HepG2 (cell line): Measurements from ENCODE around the gene GNG4. TPM values are rescaled to one million over a fixed set of nuclear protein-coding genes. Genes with fewer than 3 reads are reported as not detected.
A peak's percentile ranks its signal among the peaks of the same experiment; 100 is the strongest.

ENCODE experiments used
- AGO2 ChIP-seq: fragments of 200-400 bp; formaldehyde crosslinking; optimal IDR thresholded peaks from 2 replicates; pipeline ENCODE3; 2017; ENCODE audit warnings: mild to moderate bottlenecking, low read depth, low read length, moderate library complexity
- HNF1A ChIP-seq, 2 experiments: sonication (generic) in 1 of 2; formaldehyde crosslinking in 1 of 2; IDR thresholded peaks; 2 replicates each; pipeline versions ENCODE4 v1.4.0 to v1.6.1; 2016 to 2020; ENCODE audit warnings: borderline replicate concordance in 1 of 2, low read depth in 1 of 2, mild to moderate bottlenecking in 1 of 2, missing genetic modification reagents in 1 of 2
- HNRNPL ChIP-seq: fragments of 200-400 bp; formaldehyde crosslinking; IDR thresholded peaks from 2 replicates; pipeline ENCODE4 v1.6.1; 2017; ENCODE audit warnings: mild to moderate bottlenecking, low read depth, low read length
- KDM4B ChIP-seq: sonication (generic); formaldehyde crosslinking; IDR thresholded peaks from 2 replicates; pipeline ENCODE4 v1.4.0; 2020; ENCODE audit warnings: missing genetic modification reagents
- PHF8 ChIP-seq: sonication (generic); formaldehyde crosslinking; IDR thresholded peaks from 2 replicates; pipeline ENCODE4 v1.5.0; 2020; ENCODE audit warnings: missing genetic modification reagents
- PTBP1 ChIP-seq: fragments of 200-400 bp; formaldehyde crosslinking; IDR thresholded peaks from 2 replicates; pipeline ENCODE4 v1.6.1; 2018; ENCODE audit warnings: low read length, low read depth; ENCODE audit not compliant: poor library complexity, severe bottlenecking
- SIN3A ChIP-seq: IDR thresholded peaks from 2 replicates; pipeline ENCODE4 v1.6.1; 2011; ENCODE audit warnings: low read depth, mild to moderate bottlenecking, control low read depth, low read length, borderline replicate concordance
- SKI ChIP-seq: fragments of 450-650 bp; IDR thresholded peaks from one replicate; pipeline ENCODE4 v1.6.1; 2018; ENCODE audit warnings: mild to moderate bottlenecking; ENCODE audit not compliant: partially characterized antibody
- SOX13 ChIP-seq, 3 experiments: fragments of 450-650 bp in 1 of 3; sonication (generic) in 1 of 3; formaldehyde crosslinking in 1 of 3; IDR thresholded peaks in 2 of 3; conservative IDR thresholded peaks in 1 of 3; 2 replicates each; pipeline versions ENCODE4 v1.5.0 to v1.6.1; 2016 to 2020; ENCODE audit warnings: antibody characterized with exemption in 1 of 3, mild to moderate bottlenecking in 1 of 3, missing compliant biosample characterization in 1 of 3, missing genetic modification reagents in 1 of 3, moderate library complexity in 1 of 3
- YEATS4 ChIP-seq: sonication (generic); formaldehyde crosslinking; IDR thresholded peaks from 2 replicates; pipeline ENCODE4 v1.4.0; 2020; ENCODE audit warnings: missing genetic modification reagents, borderline replicate concordance
- ZBTB7A ChIP-seq: sonication (generic); formaldehyde crosslinking; IDR thresholded peaks from 2 replicates; pipeline ENCODE4 v1.8.0; 2022; ENCODE audit warnings: mild to moderate bottlenecking, missing genetic modification reagents
- ZNF263 ChIP-seq: sonication (generic); formaldehyde crosslinking; IDR thresholded peaks from 2 replicates; pipeline ENCODE4 v1.4.0; 2020; ENCODE audit warnings: missing genetic modification reagents
- ZNF335 ChIP-seq: sonication (generic); formaldehyde crosslinking; IDR thresholded peaks from 2 replicates; pipeline ENCODE4 v1.4.0; 2020; ENCODE audit warnings: missing genetic modification reagents
- ZNF550 ChIP-seq: sonication (generic); formaldehyde crosslinking; IDR thresholded peaks from 2 replicates; pipeline ENCODE4 v1.4.0; 2020; ENCODE audit warnings: mild to moderate bottlenecking, missing genetic modification reagents, borderline replicate concordance
- ZNF607 ChIP-seq: sonication (generic); formaldehyde crosslinking; IDR thresholded peaks from 2 replicates; pipeline ENCODE4 v1.5.1; 2020; ENCODE audit warnings: missing genetic modification reagents, mild to moderate bottlenecking, borderline replicate concordance
- ZNF75D ChIP-seq: sonication (generic); formaldehyde crosslinking; IDR thresholded peaks from 2 replicates; pipeline ENCODE4 v1.8.1; 2023; ENCODE audit warnings: missing genetic modification reagents, mild to moderate bottlenecking, borderline replicate concordance
- ZNF782 ChIP-seq: sonication (generic); formaldehyde crosslinking; IDR thresholded peaks from 2 replicates; pipeline ENCODE4 v1.4.0; 2020; ENCODE audit warnings: missing genetic modification reagents, mild to moderate bottlenecking, borderline replicate concordance
- ZNF841 ChIP-seq: sonication (generic); formaldehyde crosslinking; IDR thresholded peaks from 2 replicates; pipeline ENCODE4 v1.8.1; 2023; ENCODE audit warnings: missing genetic modification reagents, borderline replicate concordance
- ZNF883 ChIP-seq: sonication (generic); formaldehyde crosslinking; IDR thresholded peaks from 2 replicates; pipeline ENCODE4 v1.5.1; 2020; ENCODE audit warnings: mild to moderate bottlenecking, missing genetic modification reagents; ENCODE audit errors: not compliant biosample characterization
- polyA plus RNA-seq, 8 experiments: library from polyadenylated mRNA; depleted of rRNA in 3 of 8; stranded (reverse) in 7 of 8; unstranded in 1 of 8; fragments of >200 nt; fragmentation: Illumina TruSeq in 4 of 8; extraction: Trizol in 4 of 8; gene quantifications; 2 replicates each; pipeline versions ENCODE4 v1.2.1 to v1.2.3, GENCODE V29; 2011 to 2016; ENCODE audit warnings: low read depth in 4 of 8, missing spikeins in 1 of 8, mixed read lengths in 1 of 8; ENCODE audit not compliant: insufficient read depth in 1 of 8
- total RNA-seq, 5 experiments: library from RNA; depleted of rRNA; stranded (reverse); fragments of >200 nt; fragmentation: Illumina TruSeq; extraction: Trizol; gene quantifications; 2 replicates each; pipeline ENCODE4 v1.2.3, GENCODE V29; 2016; ENCODE audit warnings: low read depth in 1 of 5
- TF ChIP-seq, protein P1 (sequence below): IDR thresholded peaks from 2 replicates; pipeline ENCODE4 v1.4.0; 2020; ENCODE audit warnings: mild to moderate bottlenecking, missing genetic modification reagents

Gene GNG4
- total and polyA plus RNA-seq, 2 of the 13 experiments (the other 11 are each of a cell fraction or from before 2014, with no cell fraction given), result 27.1 to 69.5 TPM

GRCh38 chr1:235649368-235650163, at the start of gene GNG4 (continued):
- TF ChIP-seq ZNF841, result no peak
- no peak for TF ChIP-seq KDM4B (CRISPR knock-in tag)
- TF ChIP-seq PHF8 (CRISPR knock-in tag), result peak; percentile 28; the same call in 1 of the 2 replicates
- TF ChIP-seq ZBTB7A (CRISPR knock-in tag), result peak; percentile 80
- TF ChIP-seq AGO2, result peak; percentile 72
- no peak for TF ChIP-seq ZNF782 (CRISPR knock-in tag)
- TF ChIP-seq PTBP1, result no peak
- TF ChIP-seq SOX13 (IDR thresholded peaks at IDR 0.05), result no peak
- 0 out of 4 replicates have a peak, but pooled peaks of 1 of the 2 experiments have one; percentile 16 for TF ChIP-seq SOX13 (CRISPR knock-in tag; conservative IDR thresholded peaks at IDR 0.05 in 1 of 2, IDR thresholded peaks at IDR 0.05 in 1 of 2)
- no peak for TF ChIP-seq HNF1A (IDR thresholded peaks at IDR 0.05; ENCODE audit: low read depth)
- TF ChIP-seq HNF1A (CRISPR knock-in tag; IDR thresholded peaks at IDR 0.05; ENCODE audit: borderline replicate concordance), result no peak
- peak; percentile 66; the same call in 1 of the 2 replicates for TF ChIP-seq YEATS4
- peak; percentile 11 for TF ChIP-seq ZNF883
- 0 out of 2 replicates have a peak, but pooled peaks have one; percentile 22 for TF ChIP-seq ZNF607 (CRISPR knock-in tag)
- 0 out of 2 replicates have a peak, but pooled peaks have one; percentile 5 for TF ChIP-seq HNRNPL
- TF ChIP-seq SKI, result peak; percentile 15
- no peak for TF ChIP-seq ZNF550 (CRISPR knock-in tag)
- no peak for TF ChIP-seq ZNF263
- TF ChIP-seq, protein P1, sequence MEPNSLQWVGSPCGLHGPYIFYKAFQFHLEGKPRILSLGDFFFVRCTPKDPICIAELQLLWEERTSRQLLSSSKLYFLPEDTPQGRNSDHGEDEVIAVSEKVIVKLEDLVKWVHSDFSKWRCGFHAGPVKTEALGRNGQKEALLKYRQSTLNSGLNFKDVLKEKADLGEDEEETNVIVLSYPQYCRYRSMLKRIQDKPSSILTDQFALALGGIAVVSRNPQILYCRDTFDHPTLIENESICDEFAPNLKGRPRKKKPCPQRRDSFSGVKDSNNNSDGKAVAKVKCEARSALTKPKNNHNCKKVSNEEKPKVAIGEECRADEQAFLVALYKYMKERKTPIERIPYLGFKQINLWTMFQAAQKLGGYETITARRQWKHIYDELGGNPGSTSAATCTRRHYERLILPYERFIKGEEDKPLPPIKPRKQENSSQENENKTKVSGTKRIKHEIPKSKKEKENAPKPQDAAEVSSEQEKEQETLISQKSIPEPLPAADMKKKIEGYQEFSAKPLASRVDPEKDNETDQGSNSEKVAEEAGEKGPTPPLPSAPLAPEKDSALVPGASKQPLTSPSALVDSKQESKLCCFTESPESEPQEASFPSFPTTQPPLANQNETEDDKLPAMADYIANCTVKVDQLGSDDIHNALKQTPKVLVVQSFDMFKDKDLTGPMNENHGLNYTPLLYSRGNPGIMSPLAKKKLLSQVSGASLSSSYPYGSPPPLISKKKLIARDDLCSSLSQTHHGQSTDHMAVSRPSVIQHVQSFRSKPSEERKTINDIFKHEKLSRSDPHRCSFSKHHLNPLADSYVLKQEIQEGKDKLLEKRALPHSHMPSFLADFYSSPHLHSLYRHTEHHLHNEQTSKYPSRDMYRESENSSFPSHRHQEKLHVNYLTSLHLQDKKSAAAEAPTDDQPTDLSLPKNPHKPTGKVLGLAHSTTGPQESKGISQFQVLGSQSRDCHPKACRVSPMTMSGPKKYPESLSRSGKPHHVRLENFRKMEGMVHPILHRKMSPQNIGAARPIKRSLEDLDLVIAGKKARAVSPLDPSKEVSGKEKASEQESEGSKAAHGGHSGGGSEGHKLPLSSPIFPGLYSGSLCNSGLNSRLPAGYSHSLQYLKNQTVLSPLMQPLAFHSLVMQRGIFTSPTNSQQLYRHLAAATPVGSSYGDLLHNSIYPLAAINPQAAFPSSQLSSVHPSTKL (CRISPR knock-in tag), result 0 out of 2 replicates have a peak, but pooled peaks have one; percentile 2
- TF ChIP-seq SIN3A, result peak; percentile 70; the same call in 1 of the 2 replicates
- TF ChIP-seq ZNF335 (CRISPR knock-in tag), result no peak
- no peak for TF ChIP-seq ZNF75D
